Immature natural killer cell (primary cell): ENCODE data around the gene TOMM20. TPM values are rescaled to one million over a fixed set of nuclear protein-coding genes. Genes with fewer than 3 reads are reported as not detected.

Source experiments
- DNase-seq, 3 donors: peaks; one replicate each; pipeline ENCODE4 v3.0.0; 2022; ENCODE audit warnings: mixed read lengths in 1 of 3
- H3K27ac Mint-ChIP-seq, 6 donors: one replicate each; pipeline ENCODE4 v1.8.0; 2020; ENCODE audit warnings: mixed read lengths in 6 of 6, mild to moderate bottlenecking in 5 of 6, inconsistent platforms in 4 of 6, moderate library complexity in 3 of 6
- H3K27me3 Mint-ChIP-seq, 3 donors: one replicate each; pipeline ENCODE4 v1.8.0; 2020 to 2021; ENCODE audit warnings: low read depth in 3 of 3, mild to moderate bottlenecking in 3 of 3, mixed read lengths in 3 of 3, moderate library complexity in 3 of 3, inconsistent platforms in 1 of 3
- H3K36me3 Mint-ChIP-seq, 3 donors: one replicate each; pipeline ENCODE4 v1.8.0; 2020; ENCODE audit warnings: mixed read lengths in 3 of 3, inconsistent platforms in 2 of 3, mild to moderate bottlenecking in 2 of 3
- H3K4me1 Mint-ChIP-seq, 2 donors: one replicate each; pipeline ENCODE4 v1.8.0; 2020; ENCODE audit warnings: inconsistent platforms in 2 of 2, mild to moderate bottlenecking in 2 of 2, mixed read lengths in 2 of 2, moderate library complexity in 1 of 2
- H3K4me3 Mint-ChIP-seq, 5 donors: one replicate each; pipeline ENCODE4 v1.8.0; 2020; ENCODE audit warnings: mild to moderate bottlenecking in 5 of 5, mixed read lengths in 5 of 5, inconsistent platforms in 3 of 5, moderate library complexity in 3 of 5
- H3K9me3 Mint-ChIP-seq, 6 donors: one replicate each; pipeline ENCODE4 v1.8.0; 2020; ENCODE audit warnings: mild to moderate bottlenecking in 6 of 6, mixed read lengths in 6 of 6, inconsistent platforms in 4 of 6, moderate library complexity in 3 of 6
- polyA plus RNA-seq, 3 donors: library from polyadenylated mRNA; unstranded; fragments of 300-500 nt; fragmentation: Illumina TruSeq; gene quantifications; one replicate each; pipeline ENCODE4 v1.2.3, GENCODE V29; 2021

TOMM20 gene
- polyA plus RNA-seq, 3 donors from 2014 or later = 23.6 to 32.4 (median 29.4) TPM

GRCh38 chr1:235069577-235070563 lies 58.8 kb downstream of the TOMM20 start:
- Mint-ChIP-seq H3K27me3 (peaks cover 2 to 5% (median 5%) of the 10 kb centered on the region in 3 donors), H3K36me3 (no peaks in the 10 kb centered on the region), H3K4me1 (peaks cover 7 to 8% of the 10 kb centered on the region in 2 donors), H3K27ac (no peak overlapping the region), H3K9me3 (no peaks in the 10 kb centered on the region), H3K4me3 (no peak overlapping the region)
- DNase-seq = no peak

DNA sequence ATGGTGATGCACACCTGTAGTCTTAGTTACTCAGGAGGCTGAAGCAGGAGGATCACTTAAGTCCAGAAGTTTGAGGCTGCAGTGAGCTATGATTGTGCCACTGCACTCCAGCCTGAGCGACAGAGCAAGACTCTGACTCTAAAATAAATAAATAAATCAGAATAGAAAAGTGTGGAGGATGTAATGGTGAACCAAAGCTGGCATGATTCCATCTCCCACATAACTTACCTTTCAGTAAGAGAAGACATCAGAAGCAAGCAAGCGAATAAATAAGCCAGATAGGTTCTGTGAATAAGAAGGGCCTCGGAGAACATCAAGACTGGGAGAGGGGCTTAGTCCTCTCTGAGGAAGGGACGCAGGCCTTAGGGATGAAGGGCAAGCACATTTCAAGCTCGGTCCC lies 59.5 kb downstream of the TOMM20 start:
- Mint-ChIP-seq H3K4me3 (no peak overlapping the region), H3K9me3 (no peaks in the 10 kb centered on the region), H3K4me1 (peaks cover under 1 to 1% of the 10 kb centered on the region in 2 donors), H3K27me3 (peaks cover 2 to 5% (median 5%) of the 10 kb centered on the region in 3 donors), H3K36me3 (no peaks in the 10 kb centered on the region), H3K27ac (peak overlapping the region in 1 of 6 donors; percentile 24)
- DNase-seq = no peak

- Mint-ChIP-seq H3K27me3 (peaks cover 2 to 5% (median 5%) of the 10 kb centered on the region in 3 donors), H3K4me3 (no peak overlapping the region), H3K36me3 (no peaks in the 10 kb centered on the region), H3K9me3 (no peaks in the 10 kb centered on the region), H3K4me1 (peaks cover 3 to 5% of the 10 kb centered on the region in 2 donors), H3K27ac (no peak overlapping the region)
- DNase-seq = no peak
Measured at GRCh38 chr1:235068158-235069121, 60.2 kb downstream of the TOMM20 start.

GRCh38 chr1:235067396-235068157 lies 61.1 kb downstream of the TOMM20 start:
- no peak for DNase-seq
- H3K27me3 Mint-ChIP-seq = peaks cover 0 to 5% (median 3%) of the 10 kb centered on the region in 3 donors
- H3K9me3 Mint-ChIP-seq = no peaks in the 10 kb centered on the region
- H3K4me1 Mint-ChIP-seq = peaks cover 12 to 14% of the 10 kb centered on the region in 2 donors
- H3K36me3 Mint-ChIP-seq = no peaks in the 10 kb centered on the region
- peak overlapping the region in 1 of 6 donors; percentile 28 for H3K27ac Mint-ChIP-seq
- no peak overlapping the region for H3K4me3 Mint-ChIP-seq

- Mint-ChIP-seq H3K27ac (peak overlapping the region in 5 of 6 donors; percentile 9 to 71 (median 56)), H3K9me3 (no peaks in the 10 kb centered on the region), H3K36me3 (no peaks in the 10 kb centered on the region), H3K27me3 (peaks cover 0 to 2% (median 1%) of the 10 kb centered on the region in 3 donors), H3K4me1 (peaks cover 12 to 15% of the 10 kb centered on the region in 2 donors), H3K4me3 (peak overlapping the region; percentile 36 to 67 (median 47))
- no peak for DNase-seq
Measured at GRCh38 chr1:235063068-235063765, 65.4 kb downstream of the TOMM20 start.

GRCh38 chr1:235060607-235061470 lies 67.8 kb downstream of the TOMM20 start:
- no peak for DNase-seq
- Mint-ChIP-seq H3K9me3 (no peaks in the 10 kb centered on the region), H3K4me1 (peaks cover 12 to 15% of the 10 kb centered on the region in 2 donors), H3K4me3 (no peak overlapping the region), H3K27me3 (peaks cover 0 to 2% (median 0%) of the 10 kb centered on the region in 3 donors), H3K27ac (peak overlapping the region in 1 of 6 donors; percentile 32), H3K36me3 (no peaks in the 10 kb centered on the region)

Other genes starting within 250 kb of the TOMM20 start
- 10 to 100 TPM; 42.2 to 72.6 (median 57.7) TPM for gene RBM34, start 32.4 kb upstream of the TOMM20 start, polyA plus RNA-seq
- gene ARID4B, start 199.3 kb upstream of the TOMM20 start, polyA plus RNA-seq = 10 to 100 TPM; 28.3 to 77.9 (median 34.2) TPM
- 10 to 100 TPM; 38.8 to 60.1 (median 50.5) TPM for gene GGPS1, start 199.7 kb upstream of the TOMM20 start, polyA plus RNA-seq
- 10 to 100 TPM in 2 of 3 donors, 1 to 10 TPM in 1; 6.0 to 21.1 (median 16.5) TPM for gene TBCE, start 238.6 kb upstream of the TOMM20 start, polyA plus RNA-seq